ENCODE results near the gene SP100. TPM values are rescaled to one million over a fixed set of nuclear protein-coding genes. Genes with fewer than 3 reads are reported as not detected.
A peak's percentile ranks its signal among the peaks of the same experiment; 100 is the strongest.

The SP100 gene
- total RNA-seq, 1 donor from 2014 or later = 156 TPM

DNA sequence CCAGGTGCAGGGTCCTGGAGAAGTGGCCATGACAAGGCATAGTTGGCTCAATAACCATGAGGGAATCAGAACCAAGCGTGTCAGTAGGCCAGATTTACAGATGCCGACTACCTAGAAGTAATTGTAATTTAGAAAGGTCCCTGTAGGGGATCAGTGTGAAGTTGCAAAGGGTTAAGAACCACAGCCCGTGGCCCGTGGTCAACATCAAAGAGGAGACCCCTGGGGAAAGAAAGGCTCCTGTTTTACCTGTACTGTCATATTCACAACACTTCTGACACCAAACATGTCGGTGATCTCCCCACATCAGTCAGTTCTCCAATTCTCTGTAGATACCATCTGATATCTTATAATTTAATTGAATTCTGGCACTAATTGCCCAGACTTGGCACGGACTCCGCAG is 31.0 kb downstream of the SP100 start:
- ATAC-seq = no peak
- no peak for DNase-seq
- Histone ChIP-seq H3K27me3 (no peaks in the 10 kb centered on the region), H3K4me1 (peaks cover 6% of the 10 kb centered on the region), H3K9me3 (no peaks in the 10 kb centered on the region), H3K27ac (no peak overlapping the region), H3K4me3 (no peak overlapping the region), H3K36me3 (peaks cover 93% of the 10 kb centered on the region)
- intact Hi-C loops (cut with DNase I) = no loop called here
- TF ChIP-seq, protein P1, sequence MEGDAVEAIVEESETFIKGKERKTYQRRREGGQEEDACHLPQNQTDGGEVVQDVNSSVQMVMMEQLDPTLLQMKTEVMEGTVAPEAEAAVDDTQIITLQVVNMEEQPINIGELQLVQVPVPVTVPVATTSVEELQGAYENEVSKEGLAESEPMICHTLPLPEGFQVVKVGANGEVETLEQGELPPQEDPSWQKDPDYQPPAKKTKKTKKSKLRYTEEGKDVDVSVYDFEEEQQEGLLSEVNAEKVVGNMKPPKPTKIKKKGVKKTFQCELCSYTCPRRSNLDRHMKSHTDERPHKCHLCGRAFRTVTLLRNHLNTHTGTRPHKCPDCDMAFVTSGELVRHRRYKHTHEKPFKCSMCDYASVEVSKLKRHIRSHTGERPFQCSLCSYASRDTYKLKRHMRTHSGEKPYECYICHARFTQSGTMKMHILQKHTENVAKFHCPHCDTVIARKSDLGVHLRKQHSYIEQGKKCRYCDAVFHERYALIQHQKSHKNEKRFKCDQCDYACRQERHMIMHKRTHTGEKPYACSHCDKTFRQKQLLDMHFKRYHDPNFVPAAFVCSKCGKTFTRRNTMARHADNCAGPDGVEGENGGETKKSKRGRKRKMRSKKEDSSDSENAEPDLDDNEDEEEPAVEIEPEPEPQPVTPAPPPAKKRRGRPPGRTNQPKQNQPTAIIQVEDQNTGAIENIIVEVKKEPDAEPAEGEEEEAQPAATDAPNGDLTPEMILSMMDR (IDR thresholded peaks at IDR 0.05) = no peak

DNA sequence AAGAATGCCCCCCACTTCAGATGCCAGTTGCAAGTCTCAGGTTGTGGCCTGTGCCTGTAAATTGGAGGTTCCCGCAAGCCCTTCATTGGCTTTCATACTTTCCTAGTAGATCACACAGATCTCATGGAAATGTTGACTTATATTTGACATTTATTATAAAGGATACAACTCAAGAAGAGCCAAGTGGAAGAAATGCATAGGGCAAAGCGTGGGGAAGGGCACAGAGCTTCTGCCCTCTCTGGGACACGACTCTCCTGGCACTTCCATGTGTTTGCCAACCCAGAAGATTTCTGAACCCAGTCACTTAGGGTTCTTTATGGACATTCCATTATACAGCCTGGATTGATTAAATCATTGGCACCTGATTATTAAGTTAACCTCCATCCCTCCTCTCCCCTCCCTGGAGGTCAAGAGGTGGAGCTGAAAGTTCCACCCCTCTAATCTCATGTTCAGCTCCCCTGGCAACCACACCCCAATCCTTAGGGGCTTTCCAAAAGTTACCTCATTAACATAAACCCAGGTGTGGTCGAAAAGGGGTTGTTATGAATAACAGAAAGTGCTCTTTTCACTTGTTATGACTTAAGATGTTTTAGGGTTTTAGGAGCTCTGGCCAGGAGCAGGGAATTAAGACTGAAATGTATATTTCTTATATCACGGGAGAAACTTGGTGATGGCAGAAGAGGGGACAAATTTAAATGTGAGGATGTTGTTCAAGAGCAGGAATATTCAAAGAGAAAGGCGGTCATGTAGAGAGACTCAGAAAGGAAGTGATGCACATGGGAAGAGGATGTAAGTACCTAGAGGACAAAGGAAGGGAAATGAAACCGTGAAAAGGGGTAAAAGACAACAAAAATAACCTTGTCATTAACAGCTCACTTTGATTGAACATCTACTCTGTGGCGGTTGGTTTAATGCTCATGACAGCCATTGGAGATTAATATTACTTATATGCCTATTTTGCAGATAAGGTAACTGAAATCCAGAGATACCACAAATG is 31.8 kb downstream of the SP100 start:
- TF ChIP-seq, protein P1 (IDR thresholded peaks at IDR 0.05) = no peak
- Histone ChIP-seq H3K4me1 (no peaks in the 10 kb centered on the region), H3K4me3 (no peak overlapping the region), H3K27ac (no peak overlapping the region), H3K9me3 (no peaks in the 10 kb centered on the region), H3K27me3 (no peaks in the 10 kb centered on the region), H3K36me3 (peaks cover 92% of the 10 kb centered on the region)
- ATAC-seq (no peak), DNase-seq (no peak)
- intact Hi-C loops (cut with DNase I) = no loop called here

DNA sequence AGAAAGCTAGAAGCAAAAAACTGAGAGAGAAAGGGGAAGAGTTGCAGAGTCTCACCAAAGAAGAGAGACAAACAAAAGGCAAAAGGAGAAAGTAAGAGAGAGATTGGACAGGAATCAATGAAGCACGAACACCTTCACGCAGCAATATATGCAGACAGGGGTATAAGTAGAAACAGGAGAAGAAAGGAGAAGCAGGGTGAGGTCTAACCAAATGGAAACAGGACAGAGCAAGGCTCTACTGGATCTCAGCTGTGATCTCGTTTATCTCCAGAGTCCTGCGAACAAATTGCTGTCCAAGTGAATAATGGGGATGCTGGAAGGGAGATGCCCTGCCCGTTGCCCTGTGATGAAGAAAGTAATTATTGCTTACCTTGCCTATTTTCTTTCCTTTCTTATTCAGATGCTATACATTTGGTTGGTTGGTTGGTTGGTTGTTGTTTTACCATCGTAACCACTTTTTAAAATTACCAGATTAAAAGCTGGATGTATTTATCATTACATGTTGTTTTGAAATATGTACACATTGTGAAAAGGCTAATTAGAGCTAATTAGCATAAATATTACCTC is 34.0 kb downstream of the SP100 start:
- H3K4me1 ChIP-seq = no peaks in the 10 kb centered on the region
- no peak overlapping the region for H3K4me3 ChIP-seq
- DNase-seq (no peak), ATAC-seq (no peak)
- H3K36me3 ChIP-seq = peaks cover 83% of the 10 kb centered on the region
- no peaks in the 10 kb centered on the region for H3K9me3 ChIP-seq
- TF ChIP-seq, protein P1 (IDR thresholded peaks at IDR 0.05) = no peak
- H3K27ac ChIP-seq = no peak overlapping the region
- intact Hi-C loops (cut with DNase I) = no loop called here
- no peaks in the 10 kb centered on the region for H3K27me3 ChIP-seq

DNA sequence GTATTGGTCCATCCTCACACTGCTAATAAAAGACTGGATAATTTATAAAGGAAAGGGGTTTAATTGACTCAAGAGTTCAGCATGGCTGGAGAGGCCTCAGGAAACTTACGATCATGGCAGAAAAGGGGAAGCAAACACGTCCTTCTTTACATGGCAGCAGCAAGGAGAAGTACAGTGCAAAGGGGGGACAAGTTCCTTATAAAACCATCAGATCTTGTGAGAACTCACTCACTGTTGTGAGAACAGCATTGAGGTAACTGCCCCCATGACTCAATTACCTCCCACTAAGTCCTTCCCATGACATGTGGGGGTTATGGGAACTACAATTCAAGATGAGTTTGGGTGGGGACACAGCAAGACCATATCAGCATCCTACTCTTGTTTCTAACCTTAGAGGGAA is 37.0 kb downstream of the SP100 start:
- H3K27ac ChIP-seq = no peak overlapping the region
- peak; percentile 55 for ATAC-seq
- no peaks in the 10 kb centered on the region for H3K27me3 ChIP-seq
- H3K9me3 ChIP-seq = no peaks in the 10 kb centered on the region
- no peak overlapping the region for H3K4me3 ChIP-seq
- H3K36me3 ChIP-seq = peaks cover 71% of the 10 kb centered on the region
- H3K4me1 ChIP-seq = no peaks in the 10 kb centered on the region
- TF ChIP-seq, protein P1 (IDR thresholded peaks at IDR 0.05) = no peak
- no peak for DNase-seq
- intact Hi-C loops (cut with DNase I) = no loop called here

DNA sequence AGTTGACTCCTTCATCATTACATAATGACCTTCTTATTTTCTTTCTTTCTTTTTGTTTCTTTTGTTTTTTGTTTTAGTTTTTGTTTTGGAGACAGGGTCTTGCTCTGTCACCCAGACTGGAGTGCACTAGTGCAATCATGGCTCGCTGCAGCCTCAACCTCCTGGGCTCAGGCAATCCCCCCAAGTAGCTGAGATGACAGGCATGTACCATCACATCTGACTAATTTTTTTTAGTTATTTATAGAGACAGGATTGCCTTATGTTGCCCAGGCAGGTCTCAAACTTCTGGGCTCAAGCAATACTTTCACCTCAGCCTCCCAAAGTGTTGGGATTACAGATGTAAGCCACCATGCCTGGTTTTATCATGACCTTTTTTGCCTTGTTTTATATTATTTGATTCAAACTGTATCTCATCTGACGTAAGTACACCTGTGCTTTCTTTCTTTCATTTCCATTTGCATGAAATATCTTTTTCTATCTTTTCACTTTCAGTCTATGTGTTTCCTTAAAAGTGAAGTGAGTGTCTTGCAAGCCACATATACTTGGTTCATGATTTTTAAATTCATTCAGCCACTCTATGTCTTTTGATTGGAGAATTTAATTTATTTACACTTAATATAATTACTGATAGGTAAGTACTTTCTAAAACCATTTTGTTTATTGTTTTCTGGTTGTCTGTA is 39.1 kb downstream of the SP100 start:
- intact Hi-C loops (cut with DNase I) = no loop called here
- no peak overlapping the region for H3K4me3 ChIP-seq
- no peaks in the 10 kb centered on the region for H3K4me1 ChIP-seq
- H3K27ac ChIP-seq = no peak overlapping the region
- ATAC-seq (no peak), DNase-seq (no peak)
- no peaks in the 10 kb centered on the region for H3K9me3 ChIP-seq
- H3K27me3 ChIP-seq = no peaks in the 10 kb centered on the region
- TF ChIP-seq, protein P1 (IDR thresholded peaks at IDR 0.05) = no peak
- H3K36me3 ChIP-seq = peaks cover 71% of the 10 kb centered on the region
